AG09319 (cell line): ENCODE results near the gene HIF3A.

Source experiments
- DNase-seq: peaks from one replicate; pipeline ENCODE4 v3.0.0-alpha.2; 2010; ENCODE audit warnings: low read depth; ENCODE audit errors: extremely low read depth
- CTCF ChIP-seq: IDR thresholded peaks from 2 replicates; pipeline ENCODE4 v1.5.1; 2011; ENCODE audit warnings: low read depth, mild to moderate bottlenecking, inconsistent platforms, low read length, moderate library complexity

Gene HIF3A

GRCh38 chr19:46330319-46330918 is 33.6 kb downstream of the HIF3A start:
- no peak for TF ChIP-seq CTCF
- no peak for DNase-seq

- no peak for DNase-seq
- TF ChIP-seq CTCF: no peak
Observed at GRCh38 chr19:46337487-46337886, 40.6 kb downstream of the HIF3A start.

GRCh38 chr19:46339446-46339845 is 42.6 kb downstream of the HIF3A start:
- no peak for DNase-seq
- no peak for TF ChIP-seq CTCF

- DNase-seq: no peak
- no peak for TF ChIP-seq CTCF
Observed at GRCh38 chr19:46340051-46340659, 43.3 kb downstream of the HIF3A start.

- no peak for DNase-seq
Observed at GRCh38 chr19:46341937-46342336, 45.1 kb downstream of the HIF3A start.

GRCh38 chr19:46344363-46344762 is 47.5 kb downstream of the HIF3A start:
- TF ChIP-seq CTCF: no peak
- DNase-seq: no peak

More at GRCh38 chr19:46341937-46342336, 45.1 kb downstream of the HIF3A start:
- TF ChIP-seq CTCF: no peak

GRCh38 chr19:46345157-46345556 is 48.3 kb downstream of the HIF3A start:
- TF ChIP-seq CTCF: no peak
- no peak for DNase-seq
